NT2/D1 (cell line): ENCODE results near the gene POLR2E.

Source experiments
- DNase-seq: peaks from one replicate; pipeline ENCODE4 v3.0.0-alpha.2; 2011; ENCODE audit warnings: low read depth, low spot score
- H3K27me3 ChIP-seq: 2 replicates; pipeline ENCODE4 v1.6.0; 2011; ENCODE audit warnings: mild to moderate bottlenecking; ENCODE audit not compliant: insufficient read length, insufficient read depth
- H3K36me3 ChIP-seq: 2 replicates; pipeline ENCODE4 v1.6.1; 2011; ENCODE audit warnings: mild to moderate bottlenecking, low read length, mixed read lengths; ENCODE audit not compliant: insufficient read depth, insufficient read length
- H3K4me1 ChIP-seq: 2 replicates; pipeline ENCODE4 v1.5.1; 2011; ENCODE audit not compliant: insufficient read depth, insufficient read length
- H3K4me3 ChIP-seq: 2 replicates; pipeline ENCODE4 v1.5.1; 2011; ENCODE audit warnings: low read depth; ENCODE audit not compliant: insufficient read length
- H3K9ac ChIP-seq: 2 replicates; pipeline ENCODE4 v1.6.0; 2011; ENCODE audit warnings: low read depth; ENCODE audit not compliant: insufficient read length
- H3K9me3 ChIP-seq: 2 replicates; pipeline ENCODE4 v1.5.1; 2011; ENCODE audit warnings: mild to moderate bottlenecking, low read length; ENCODE audit not compliant: insufficient read depth
- SUZ12 ChIP-seq: IDR thresholded peaks from 2 replicates; pipeline ENCODE4 v1.6.1; 2011; ENCODE audit not compliant: insufficient read length, insufficient read depth; ENCODE audit errors: extremely low read depth
- YY1 ChIP-seq: IDR thresholded peaks from 2 replicates; pipeline ENCODE4 v1.6.1; 2011; ENCODE audit not compliant: insufficient read length, insufficient read depth
- ZNF274 ChIP-seq: IDR thresholded peaks from 2 replicates; pipeline ENCODE4 v1.6.1; 2011; ENCODE audit warnings: mild to moderate bottlenecking, low read depth, low read length

Gene POLR2E

DNA sequence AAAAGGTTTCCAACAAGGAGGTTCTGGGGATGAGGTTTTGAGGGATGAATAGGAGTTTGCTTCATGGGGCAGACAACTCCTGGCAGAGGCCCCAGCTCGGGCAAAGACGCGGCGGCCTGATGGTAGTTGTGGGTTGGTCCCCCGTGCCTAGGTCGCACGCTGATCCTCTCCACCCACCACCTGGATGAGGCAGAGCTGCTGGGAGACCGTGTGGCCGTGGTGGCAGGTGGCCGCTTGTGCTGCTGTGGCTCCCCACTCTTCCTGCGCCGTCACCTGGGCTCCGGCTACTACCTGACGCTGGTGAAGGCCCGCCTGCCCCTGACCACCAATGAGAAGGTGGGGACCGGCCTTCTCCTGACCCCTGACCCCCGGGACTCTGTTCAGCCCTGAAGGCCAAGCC is 43.4 kb downstream of the POLR2E start:
- Histone ChIP-seq H3K9me3 (peaks cover 27% of the 10 kb centered on the region), H3K4me1 (peaks cover 2% of the 10 kb centered on the region), H3K36me3 (peaks cover 13% of the 10 kb centered on the region), H3K4me3 (no peak overlapping the region), H3K9ac (no peak overlapping the region), H3K27me3 (no peaks in the 10 kb centered on the region)
- no peak for DNase-seq
- TF ChIP-seq ZNF274 (no peak), SUZ12 (no peak), YY1 (no peak)

DNA sequence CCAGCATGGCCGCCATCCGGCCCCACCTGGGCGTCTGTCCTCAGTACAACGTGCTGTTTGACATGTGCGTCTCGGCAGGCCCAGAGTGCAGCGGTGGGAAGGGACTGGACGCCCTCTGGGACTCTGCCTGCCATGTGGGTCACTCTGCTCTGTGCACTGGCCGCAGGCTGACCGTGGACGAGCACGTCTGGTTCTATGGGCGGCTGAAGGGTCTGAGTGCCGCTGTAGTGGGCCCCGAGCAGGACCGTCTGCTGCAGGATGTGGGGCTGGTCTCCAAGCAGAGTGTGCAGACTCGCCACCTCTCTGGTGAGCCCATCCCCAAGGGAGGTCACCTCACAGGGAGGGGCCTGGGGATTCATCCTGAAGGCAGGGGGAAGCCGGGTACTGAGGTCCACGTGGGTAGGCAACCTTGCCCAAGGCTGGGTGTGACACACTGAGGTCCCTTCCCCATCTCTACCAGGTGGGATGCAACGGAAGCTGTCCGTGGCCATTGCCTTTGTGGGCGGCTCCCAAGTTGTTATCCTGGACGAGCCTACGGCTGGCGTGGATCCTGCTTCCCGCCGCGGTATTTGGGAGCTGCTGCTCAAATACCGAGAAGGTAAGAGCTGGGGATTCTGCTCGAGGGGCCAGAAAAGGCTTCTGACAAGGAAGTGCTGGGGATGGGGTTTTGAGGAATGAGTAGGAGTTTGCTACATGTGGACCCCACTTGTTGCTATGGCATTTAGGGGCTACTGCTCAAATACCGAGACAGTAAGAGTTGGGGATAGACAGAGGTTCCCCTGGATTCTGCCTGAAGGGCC is 44.0 kb downstream of the POLR2E start:
- H3K9me3 ChIP-seq, result peaks cover 21% of the 10 kb centered on the region; the same call in 1 of the 2 replicates
- TF ChIP-seq ZNF274 (no peak), SUZ12 (no peak), YY1 (no peak)
- no peak for DNase-seq
- peaks cover 13% of the 10 kb centered on the region for H3K36me3 ChIP-seq
- no peaks in the 10 kb centered on the region for H3K27me3 ChIP-seq
- no peak overlapping the region for H3K9ac ChIP-seq
- H3K4me1 ChIP-seq, result peaks cover 2% of the 10 kb centered on the region
- H3K4me3 ChIP-seq, result no peak overlapping the region

DNA sequence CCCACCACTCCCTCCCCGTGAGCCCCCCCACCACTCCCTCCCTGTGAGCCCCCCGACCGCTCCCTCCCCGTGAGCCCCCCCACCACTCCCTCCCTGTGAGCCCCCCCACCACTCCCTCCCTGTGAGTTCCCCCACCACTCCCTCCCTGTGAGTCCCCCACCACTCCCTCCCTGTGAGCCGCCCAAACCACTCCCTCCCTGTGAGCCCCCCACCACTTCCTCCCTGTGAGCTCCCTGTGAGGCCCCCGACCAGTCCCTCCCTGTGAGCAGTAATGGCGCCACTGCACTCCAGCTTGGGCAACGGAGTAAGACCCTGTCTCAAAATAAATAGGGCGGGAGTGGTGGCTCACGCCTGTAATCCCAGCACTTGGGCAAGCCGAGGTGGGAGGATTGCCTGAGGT is 45.4 kb downstream of the POLR2E start:
- Histone ChIP-seq H3K36me3 (peaks cover 9% of the 10 kb centered on the region), H3K27me3 (no peaks in the 10 kb centered on the region), H3K9me3 (peaks cover 8% of the 10 kb centered on the region; the same call in 1 of the 2 replicates), H3K9ac (no peak overlapping the region), H3K4me3 (no peak overlapping the region), H3K4me1 (peaks cover 2% of the 10 kb centered on the region)
- DNase-seq, result no peak
- TF ChIP-seq ZNF274 (no peak), YY1 (no peak), SUZ12 (no peak)

DNA sequence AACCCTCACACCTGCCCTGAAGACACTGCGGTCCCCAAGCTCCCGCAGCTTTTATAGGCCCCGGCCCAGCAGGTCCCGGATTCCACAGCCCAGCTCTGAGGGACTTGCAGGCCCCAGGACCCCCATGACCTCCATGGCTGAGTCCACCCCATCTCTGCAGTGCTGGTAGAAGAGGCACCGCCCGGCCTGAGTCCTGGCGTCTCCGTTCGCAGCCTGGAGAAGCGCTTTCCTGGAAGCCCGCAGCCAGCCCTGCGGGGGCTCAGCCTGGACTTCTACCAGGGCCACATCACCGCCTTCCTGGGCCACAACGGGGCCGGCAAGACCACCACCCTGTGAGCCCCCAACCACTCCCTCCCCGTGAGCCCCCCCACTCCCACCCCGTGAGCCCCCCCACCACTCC is 46.1 kb downstream of the POLR2E start:
- no peak overlapping the region for H3K9ac ChIP-seq
- H3K9me3 ChIP-seq, result peaks cover under 1% of the 10 kb centered on the region; the same call in 1 of the 2 replicates
- TF ChIP-seq ZNF274 (no peak), SUZ12 (no peak), YY1 (no peak)
- no peak for DNase-seq
- peaks cover 2% of the 10 kb centered on the region for H3K4me1 ChIP-seq
- no peaks in the 10 kb centered on the region for H3K27me3 ChIP-seq
- H3K4me3 ChIP-seq, result no peak overlapping the region
- H3K36me3 ChIP-seq, result peaks cover 2% of the 10 kb centered on the region

DNA sequence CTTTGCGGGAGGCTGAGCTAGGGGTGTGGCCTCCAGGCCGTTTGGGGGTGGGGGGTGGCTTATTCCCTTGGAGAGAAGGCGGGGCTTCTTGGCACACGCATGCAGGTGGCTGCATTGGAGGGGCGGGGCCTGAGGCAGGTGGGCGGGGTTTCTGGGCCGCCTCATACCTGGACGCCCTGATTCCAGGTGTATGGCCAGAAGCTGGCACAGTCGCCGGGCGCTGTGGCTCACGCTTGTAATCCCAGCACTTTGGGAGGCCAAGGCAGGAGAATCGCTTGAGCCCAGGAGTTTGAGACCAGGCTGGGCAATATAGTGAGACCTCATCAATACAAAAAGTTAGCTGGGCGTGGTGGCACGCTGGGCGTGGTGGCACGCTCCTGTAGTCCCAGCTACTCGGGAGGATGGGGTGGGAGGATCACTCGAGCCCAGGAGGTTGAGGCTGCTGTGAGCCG is 47.5 kb downstream of the POLR2E start:
- Histone ChIP-seq H3K27me3 (no peaks in the 10 kb centered on the region), H3K9me3 (no peaks in the 10 kb centered on the region; the same call in 1 of the 2 replicates), H3K36me3 (peaks cover 4% of the 10 kb centered on the region), H3K9ac (no peak overlapping the region), H3K4me3 (no peak overlapping the region), H3K4me1 (peaks cover 6% of the 10 kb centered on the region)
- DNase-seq, result no peak
- TF ChIP-seq ZNF274, result no peak
- TF ChIP-seq YY1, result no peak
- no peak for TF ChIP-seq SUZ12

DNA sequence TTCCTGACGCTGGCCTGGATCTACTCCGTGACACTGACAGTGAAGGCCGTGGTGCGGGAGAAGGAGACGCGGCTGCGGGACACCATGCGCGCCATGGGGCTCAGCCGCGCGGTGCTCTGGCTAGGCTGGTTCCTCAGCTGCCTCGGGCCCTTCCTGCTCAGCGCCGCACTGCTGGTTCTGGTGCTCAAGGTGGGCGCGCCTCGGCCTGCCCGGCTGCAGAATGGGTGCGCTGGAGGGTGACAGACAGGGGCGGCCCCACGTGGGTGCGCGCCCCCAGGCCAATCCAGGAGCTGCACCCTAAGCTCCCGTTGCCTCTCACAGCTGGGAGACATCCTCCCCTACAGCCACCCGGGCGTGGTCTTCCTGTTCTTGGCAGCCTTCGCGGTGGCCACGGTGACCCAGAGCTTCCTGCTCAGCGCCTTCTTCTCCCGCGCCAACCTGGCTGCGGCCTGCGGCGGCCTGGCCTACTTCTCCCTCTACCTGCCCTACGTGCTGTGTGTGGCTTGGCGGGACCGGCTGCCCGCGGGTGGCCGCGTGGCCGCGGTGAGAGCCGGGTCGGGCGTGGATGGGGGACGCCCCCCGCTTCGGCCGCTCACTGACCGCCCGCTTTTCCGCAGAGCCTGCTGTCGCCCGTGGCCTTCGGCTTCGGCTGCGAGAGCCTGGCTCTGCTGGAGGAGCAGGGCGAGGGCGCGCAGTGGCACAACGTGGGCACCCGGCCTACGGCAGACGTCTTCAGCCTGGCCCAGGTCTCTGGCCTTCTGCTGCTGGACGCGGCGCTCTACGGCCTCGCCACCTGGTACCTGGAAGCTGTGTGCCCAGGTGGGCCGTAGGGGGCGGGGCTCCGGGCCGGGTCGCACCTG is 48.1 kb downstream of the POLR2E start:
- no peak for TF ChIP-seq SUZ12
- TF ChIP-seq YY1, result no peak
- no peak for TF ChIP-seq ZNF274
- H3K9me3 ChIP-seq, result no peaks in the 10 kb centered on the region; the same call in 1 of the 2 replicates
- H3K36me3 ChIP-seq, result peaks cover 8% of the 10 kb centered on the region
- no peak for DNase-seq
- H3K9ac ChIP-seq, result no peak overlapping the region
- H3K4me3 ChIP-seq, result no peak overlapping the region
- peaks cover 7% of the 10 kb centered on the region for H3K4me1 ChIP-seq
- H3K27me3 ChIP-seq, result no peaks in the 10 kb centered on the region
